AG10803 (cell line): Measurements from ENCODE around the gene CFDP1.
A peak's percentile ranks its signal among the peaks of the same experiment; 100 is the strongest.

Source experiments
- DNase-seq: peaks from one replicate; pipeline ENCODE4 v3.0.0; 2010; ENCODE audit warnings: low read depth
- H3K4me3 ChIP-seq: 2 replicates; pipeline ENCODE4 v1.5.1; 2011; ENCODE audit warnings: mild to moderate bottlenecking, low read length, control low read depth
- TF ChIP-seq, protein P1 (sequence below): conservative IDR thresholded peaks from 2 replicates; pipeline ENCODE4 v1.5.1; 2011; ENCODE audit warnings: mild to moderate bottlenecking, low read length, control low read depth, inconsistent platforms

The CFDP1 gene

DNA sequence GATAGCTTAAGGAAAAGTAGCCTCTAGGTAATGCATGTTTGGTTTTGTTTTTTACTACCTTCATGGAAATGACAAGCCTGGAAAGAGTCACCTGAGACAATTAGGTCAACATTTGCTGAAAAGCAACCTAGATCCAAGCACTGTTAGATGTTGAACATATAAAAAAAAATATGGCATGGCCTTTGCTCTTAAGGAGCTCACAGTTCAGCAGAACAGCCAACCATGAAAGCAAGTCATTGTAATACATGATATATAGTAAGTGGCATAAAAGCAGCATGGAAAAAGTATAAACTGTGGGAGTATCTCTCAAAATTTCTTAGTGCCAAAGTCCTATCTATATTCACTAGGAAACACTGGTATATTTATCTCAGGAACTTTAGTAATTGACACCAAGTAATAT lies 31.6 kb downstream of the CFDP1 start:
- no peak overlapping the region for H3K4me3 ChIP-seq
- no peak for DNase-seq
- TF ChIP-seq, protein P1, sequence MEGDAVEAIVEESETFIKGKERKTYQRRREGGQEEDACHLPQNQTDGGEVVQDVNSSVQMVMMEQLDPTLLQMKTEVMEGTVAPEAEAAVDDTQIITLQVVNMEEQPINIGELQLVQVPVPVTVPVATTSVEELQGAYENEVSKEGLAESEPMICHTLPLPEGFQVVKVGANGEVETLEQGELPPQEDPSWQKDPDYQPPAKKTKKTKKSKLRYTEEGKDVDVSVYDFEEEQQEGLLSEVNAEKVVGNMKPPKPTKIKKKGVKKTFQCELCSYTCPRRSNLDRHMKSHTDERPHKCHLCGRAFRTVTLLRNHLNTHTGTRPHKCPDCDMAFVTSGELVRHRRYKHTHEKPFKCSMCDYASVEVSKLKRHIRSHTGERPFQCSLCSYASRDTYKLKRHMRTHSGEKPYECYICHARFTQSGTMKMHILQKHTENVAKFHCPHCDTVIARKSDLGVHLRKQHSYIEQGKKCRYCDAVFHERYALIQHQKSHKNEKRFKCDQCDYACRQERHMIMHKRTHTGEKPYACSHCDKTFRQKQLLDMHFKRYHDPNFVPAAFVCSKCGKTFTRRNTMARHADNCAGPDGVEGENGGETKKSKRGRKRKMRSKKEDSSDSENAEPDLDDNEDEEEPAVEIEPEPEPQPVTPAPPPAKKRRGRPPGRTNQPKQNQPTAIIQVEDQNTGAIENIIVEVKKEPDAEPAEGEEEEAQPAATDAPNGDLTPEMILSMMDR = no peak

- no peak overlapping the region for H3K4me3 ChIP-seq
- TF ChIP-seq, protein P1 = no peak
- no peak for DNase-seq
Measured at GRCh38 chr16:75398333-75398732, 35.0 kb downstream of the CFDP1 start.

- H3K4me3 ChIP-seq = no peak overlapping the region
- TF ChIP-seq, protein P1 = no peak
- DNase-seq = no peak
Measured at GRCh38 chr16:75394941-75395340, 38.4 kb downstream of the CFDP1 start.

- H3K4me3 ChIP-seq = no peak overlapping the region
- TF ChIP-seq, protein P1 = no peak
- DNase-seq = peak; percentile 52
Measured at GRCh38 chr16:75392906-75393305, 40.4 kb downstream of the CFDP1 start.

GRCh38 chr16:75390926-75391653 lies 42.2 kb downstream of the CFDP1 start:
- no peak overlapping the region for H3K4me3 ChIP-seq
- TF ChIP-seq, protein P1 = no peak
- no peak for DNase-seq

DNA sequence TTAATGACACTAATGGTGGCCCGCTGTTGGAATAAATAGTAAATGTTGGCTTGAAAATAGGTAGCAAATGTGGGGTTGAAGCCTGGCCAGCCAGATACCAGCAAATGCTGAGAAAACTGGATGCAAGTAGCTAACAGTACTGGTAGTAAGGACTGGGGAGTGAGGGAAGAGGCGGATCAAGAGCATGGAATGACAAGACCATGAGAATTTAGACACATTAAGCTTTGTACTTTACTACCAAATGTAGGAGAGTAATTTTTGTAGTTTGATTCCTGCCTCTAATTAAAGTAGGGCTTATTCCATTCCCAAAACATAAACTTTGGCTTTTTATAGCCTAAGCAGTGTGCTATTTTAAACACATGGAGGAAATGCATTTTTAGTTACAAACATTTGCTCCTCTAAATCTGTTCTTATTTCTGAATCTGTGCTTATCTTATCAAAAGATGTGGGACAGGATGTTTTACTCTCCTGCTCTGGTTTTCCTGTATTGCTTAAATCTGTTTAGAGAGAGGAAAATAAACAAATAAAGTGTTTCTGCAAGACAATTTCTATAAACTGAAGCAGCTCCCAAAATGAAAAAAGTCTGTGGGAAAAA lies 44.1 kb downstream of the CFDP1 start:
- no peak for DNase-seq
- TF ChIP-seq, protein P1 = no peak
- H3K4me3 ChIP-seq = no peak overlapping the region

DNA sequence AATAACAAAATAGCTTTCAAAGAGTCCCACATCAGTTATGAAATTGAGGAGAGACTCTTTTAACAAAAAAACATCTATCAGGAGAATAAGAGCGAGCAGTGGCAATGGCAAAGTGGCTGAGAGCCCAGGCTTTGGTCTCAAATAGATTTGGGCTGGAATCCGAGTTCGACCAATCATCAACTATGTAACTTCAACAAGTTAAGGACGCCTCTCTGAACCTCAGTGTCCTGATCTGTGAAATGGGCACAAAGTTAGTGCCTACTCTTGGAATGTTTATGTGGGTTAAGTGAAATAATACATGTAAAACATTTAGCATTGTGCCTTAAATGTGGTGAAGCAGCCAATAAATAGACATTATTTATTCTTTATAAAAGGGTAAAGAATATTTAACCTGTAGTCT lies 45.4 kb downstream of the CFDP1 start:
- TF ChIP-seq, protein P1 = no peak
- no peak for DNase-seq
- H3K4me3 ChIP-seq = no peak overlapping the region
